ENCODE measurements around the gene MCM9.

GRCh38 chr6:118801257-118801656 lies 133.7 kb downstream of the MCM9 start:
- TF ChIP-seq, protein P1, sequence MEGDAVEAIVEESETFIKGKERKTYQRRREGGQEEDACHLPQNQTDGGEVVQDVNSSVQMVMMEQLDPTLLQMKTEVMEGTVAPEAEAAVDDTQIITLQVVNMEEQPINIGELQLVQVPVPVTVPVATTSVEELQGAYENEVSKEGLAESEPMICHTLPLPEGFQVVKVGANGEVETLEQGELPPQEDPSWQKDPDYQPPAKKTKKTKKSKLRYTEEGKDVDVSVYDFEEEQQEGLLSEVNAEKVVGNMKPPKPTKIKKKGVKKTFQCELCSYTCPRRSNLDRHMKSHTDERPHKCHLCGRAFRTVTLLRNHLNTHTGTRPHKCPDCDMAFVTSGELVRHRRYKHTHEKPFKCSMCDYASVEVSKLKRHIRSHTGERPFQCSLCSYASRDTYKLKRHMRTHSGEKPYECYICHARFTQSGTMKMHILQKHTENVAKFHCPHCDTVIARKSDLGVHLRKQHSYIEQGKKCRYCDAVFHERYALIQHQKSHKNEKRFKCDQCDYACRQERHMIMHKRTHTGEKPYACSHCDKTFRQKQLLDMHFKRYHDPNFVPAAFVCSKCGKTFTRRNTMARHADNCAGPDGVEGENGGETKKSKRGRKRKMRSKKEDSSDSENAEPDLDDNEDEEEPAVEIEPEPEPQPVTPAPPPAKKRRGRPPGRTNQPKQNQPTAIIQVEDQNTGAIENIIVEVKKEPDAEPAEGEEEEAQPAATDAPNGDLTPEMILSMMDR (IDR thresholded peaks at IDR 0.05): no peak
- TF ChIP-seq EZH2phosphoT487 (IDR thresholded peaks at IDR 0.05) (no peak), EZH2 (IDR thresholded peaks at IDR 0.05) (no peak)
